ENCODE measurements around the gene C12orf42.

The C12orf42 gene

DNA sequence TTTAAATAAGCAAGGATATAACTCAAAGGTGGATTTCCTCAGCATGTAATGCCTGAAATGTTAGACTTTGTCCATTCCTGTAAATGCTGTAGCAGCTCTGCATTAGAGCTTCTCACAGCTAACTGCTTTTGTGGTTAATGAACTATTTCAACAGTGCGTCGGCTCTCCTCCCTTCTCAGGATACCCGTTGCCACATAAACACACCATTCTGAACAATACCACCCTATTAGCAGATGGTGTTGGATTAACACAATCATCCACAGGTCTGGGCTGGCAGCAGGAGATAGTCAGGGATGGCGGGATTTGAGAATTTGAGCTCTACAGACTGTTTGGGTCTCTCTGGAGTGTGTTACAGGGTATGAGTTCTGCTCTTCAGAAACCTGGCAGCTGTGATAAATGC, 33.5 kb upstream of the C12orf42 start:
- CTCF ChIA-PET = interaction anchor here (0.9 to 2.0 kb wide), 3 partner anchors 17 to 33 kb away, joined by 3 to 8 read pairs (median 4); no protein-coding TSS in a partner anchor

DNA sequence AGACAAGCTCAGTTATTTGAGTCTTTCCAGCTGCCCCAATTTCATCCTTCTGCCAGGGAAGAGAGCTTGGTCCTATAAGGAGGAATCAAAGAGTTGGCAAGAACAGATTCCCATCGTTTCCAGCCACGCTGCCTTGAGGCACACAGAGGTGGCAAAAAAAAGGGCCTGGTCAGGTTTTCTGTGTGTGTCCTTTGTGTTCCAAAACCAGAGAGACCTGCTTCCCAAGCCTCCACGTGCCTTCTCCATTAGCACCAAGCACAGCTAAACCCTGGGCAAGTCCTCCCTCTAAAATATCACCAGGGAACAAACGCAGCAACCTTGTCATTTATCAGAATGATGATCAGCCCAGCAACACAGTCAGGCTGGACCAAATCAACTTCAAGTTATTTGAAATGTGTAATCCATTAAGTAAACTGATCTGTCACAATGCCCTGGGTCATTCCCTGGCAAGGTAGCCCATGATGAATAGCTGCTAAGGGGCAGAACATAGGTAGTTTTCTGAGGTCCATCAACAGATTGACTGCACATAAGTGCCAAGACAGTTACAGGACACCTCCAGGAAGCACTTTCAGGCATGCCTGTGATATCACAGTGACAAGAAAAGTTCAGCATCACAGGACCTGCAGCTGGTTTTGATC, 28.6 kb upstream of the C12orf42 start:
- ChIA-PET CTCF (interaction anchor here (1.7 kb wide), 1 partner anchor 24 kb away, joined by 8 read pairs; no protein-coding TSS in a partner anchor), POLR2A (no interaction called here)
- no peak for DNase-seq (ENCODE audit: low read depth, low spot score)
- no peak overlapping the region for H3K4me3 ChIP-seq (ENCODE audit: low read depth, low read length)
- TF ChIP-seq, protein P1, sequence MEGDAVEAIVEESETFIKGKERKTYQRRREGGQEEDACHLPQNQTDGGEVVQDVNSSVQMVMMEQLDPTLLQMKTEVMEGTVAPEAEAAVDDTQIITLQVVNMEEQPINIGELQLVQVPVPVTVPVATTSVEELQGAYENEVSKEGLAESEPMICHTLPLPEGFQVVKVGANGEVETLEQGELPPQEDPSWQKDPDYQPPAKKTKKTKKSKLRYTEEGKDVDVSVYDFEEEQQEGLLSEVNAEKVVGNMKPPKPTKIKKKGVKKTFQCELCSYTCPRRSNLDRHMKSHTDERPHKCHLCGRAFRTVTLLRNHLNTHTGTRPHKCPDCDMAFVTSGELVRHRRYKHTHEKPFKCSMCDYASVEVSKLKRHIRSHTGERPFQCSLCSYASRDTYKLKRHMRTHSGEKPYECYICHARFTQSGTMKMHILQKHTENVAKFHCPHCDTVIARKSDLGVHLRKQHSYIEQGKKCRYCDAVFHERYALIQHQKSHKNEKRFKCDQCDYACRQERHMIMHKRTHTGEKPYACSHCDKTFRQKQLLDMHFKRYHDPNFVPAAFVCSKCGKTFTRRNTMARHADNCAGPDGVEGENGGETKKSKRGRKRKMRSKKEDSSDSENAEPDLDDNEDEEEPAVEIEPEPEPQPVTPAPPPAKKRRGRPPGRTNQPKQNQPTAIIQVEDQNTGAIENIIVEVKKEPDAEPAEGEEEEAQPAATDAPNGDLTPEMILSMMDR (IDR thresholded peaks at IDR 0.05; ENCODE audit: insufficient read depth, low read length, missing control alignments) = no peak

More for the DNA sequence above, 33.5 kb upstream of the C12orf42 start:
- POLR2A ChIA-PET = no interaction called here
- DNase-seq (ENCODE audit: low read depth, low spot score) = no peak
- TF ChIP-seq, protein P1 (IDR thresholded peaks at IDR 0.05; ENCODE audit: insufficient read depth, low read length, missing control alignments) = no peak
- no peak overlapping the region for H3K4me3 ChIP-seq (ENCODE audit: low read depth, low read length)

DNA sequence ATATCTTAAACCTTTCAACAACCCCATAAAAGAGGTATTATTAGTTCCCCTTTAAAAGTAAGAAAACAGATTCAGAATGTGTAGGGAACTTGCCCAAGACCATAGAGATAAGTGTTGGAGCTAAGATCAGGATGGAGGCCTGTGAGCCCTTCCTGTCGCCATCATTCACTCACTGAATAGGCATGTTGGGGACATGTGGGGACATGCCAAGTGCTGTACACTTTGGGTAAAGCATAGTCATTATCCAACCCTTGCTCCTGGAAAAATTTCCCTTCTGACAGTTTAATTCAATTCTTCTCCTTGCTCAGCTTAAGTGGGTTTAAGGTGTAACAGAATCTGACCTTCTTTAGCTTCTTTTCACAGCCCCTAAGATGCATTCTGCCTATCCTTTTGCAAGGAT, 28.0 kb upstream of the C12orf42 start:
- ChIA-PET CTCF (interaction anchor here (0.6 to 1.7 kb wide), 4 partner anchors 25 to 640 kb away, joined by 3 to 8 read pairs (median 4); no protein-coding TSS in a partner anchor), POLR2A (no interaction called here)
- no peak overlapping the region for H3K4me3 ChIP-seq (ENCODE audit: low read depth, low read length)
- TF ChIP-seq, protein P1 (IDR thresholded peaks at IDR 0.05; ENCODE audit: insufficient read depth, low read length, missing control alignments) = no peak
- no peak for DNase-seq (ENCODE audit: low read depth, low spot score)

DNA sequence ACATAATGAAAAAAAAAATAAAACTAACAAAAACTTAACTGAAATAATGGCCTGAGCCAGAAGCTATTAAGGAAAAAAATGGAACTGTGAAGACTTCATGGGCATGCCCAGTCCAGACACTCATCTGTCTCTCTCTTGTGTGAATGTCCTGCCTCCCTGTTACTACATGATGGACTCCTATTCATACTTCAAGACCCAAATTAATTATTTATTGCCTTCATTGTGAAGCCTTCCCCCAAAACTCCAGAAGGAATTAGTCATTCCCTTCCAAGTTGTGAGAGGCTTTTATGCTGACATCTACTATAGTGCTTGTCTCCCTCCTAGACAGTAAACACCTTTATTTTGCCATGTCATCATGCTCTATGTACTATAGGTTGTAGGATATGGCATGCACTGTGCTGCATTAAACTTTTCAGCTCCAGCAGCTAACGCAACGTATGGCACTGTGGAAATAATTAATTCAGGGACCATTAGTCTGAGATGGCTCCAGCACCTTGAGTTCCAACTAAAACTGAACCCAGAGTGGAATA, 25.0 kb upstream of the C12orf42 start:
- TF ChIP-seq, protein P1 (IDR thresholded peaks at IDR 0.05; ENCODE audit: insufficient read depth, low read length, missing control alignments) = no peak
- DNase-seq (ENCODE audit: low read depth, low spot score) = no peak
- ChIA-PET POLR2A (no interaction called here), CTCF (no interaction called here)
- H3K4me3 ChIP-seq (ENCODE audit: low read depth, low read length) = no peak overlapping the region

DNA sequence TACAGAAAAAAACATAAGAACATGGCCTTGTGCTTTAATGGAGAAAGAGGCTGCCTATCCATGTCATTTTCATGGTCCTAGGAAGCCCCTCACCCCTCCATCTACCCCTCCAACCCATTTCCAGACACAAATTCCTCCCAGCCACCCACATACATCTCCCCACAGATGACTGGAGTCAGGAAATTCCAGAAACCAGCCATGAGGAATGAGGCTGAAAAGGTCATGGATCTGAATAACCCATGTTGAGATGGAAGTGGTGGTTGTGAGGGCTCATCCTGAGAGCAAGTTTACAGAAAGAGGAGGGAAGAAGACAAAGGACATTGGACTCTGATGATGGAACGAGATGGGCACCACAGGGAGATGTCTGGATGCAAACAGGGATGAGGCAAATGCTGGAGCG, 23.9 kb upstream of the C12orf42 start:
- TF ChIP-seq, protein P1 (IDR thresholded peaks at IDR 0.05; ENCODE audit: insufficient read depth, low read length, missing control alignments) = no peak
- ChIA-PET POLR2A (no interaction called here), CTCF (no interaction called here)
- no peak overlapping the region for H3K4me3 ChIP-seq (ENCODE audit: low read depth, low read length)
- no peak for DNase-seq (ENCODE audit: low read depth, low spot score)

DNA sequence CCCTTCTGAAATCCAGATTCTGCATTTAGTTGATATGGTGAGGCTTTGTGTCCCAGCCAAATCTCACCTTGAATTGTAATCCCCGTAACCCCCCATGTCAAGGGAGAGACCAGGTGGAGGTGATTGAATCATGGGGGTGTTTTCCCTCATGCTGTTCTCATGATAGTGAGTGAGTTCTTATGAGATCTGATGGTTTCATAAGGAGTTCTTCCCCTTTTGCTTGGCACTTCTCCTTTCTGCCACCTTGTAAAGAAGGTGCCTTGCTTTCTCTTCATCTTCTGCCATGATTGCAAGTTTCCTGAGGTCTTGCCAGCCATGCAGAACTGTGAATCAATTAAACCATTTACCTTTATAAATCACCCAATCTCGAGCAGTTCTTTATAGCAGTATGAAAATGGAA, 23.1 kb upstream of the C12orf42 start:
- no peak overlapping the region for H3K4me3 ChIP-seq (ENCODE audit: low read depth, low read length)
- TF ChIP-seq, protein P1 (IDR thresholded peaks at IDR 0.05; ENCODE audit: insufficient read depth, low read length, missing control alignments) = no peak
- CTCF ChIA-PET = no interaction called here
- POLR2A ChIA-PET = no interaction called here
- DNase-seq (ENCODE audit: low read depth, low spot score) = no peak

Measured in AG04449 (cell line).